Neural cell (in vitro differentiated cells): ENCODE data around the gene UBXN4. TPM values are rescaled to one million over a fixed set of nuclear protein-coding genes. Genes with fewer than 3 reads are reported as not detected.

Source experiments
- H2AFZ ChIP-seq: fragments of 200-600, 300-800 bp; sonication (generic), shearing (Covaris generic); 2 replicates; pipeline ENCODE4 v1.6.0; 2014; ENCODE audit warnings: low read depth, mild to moderate bottlenecking, antibody characterized with exemption, low read length, moderate library complexity
- H3F3A ChIP-seq: fragments of 200-600 bp; shearing (Covaris generic); 2 replicates; pipeline ENCODE4 v1.6.1; 2016; ENCODE audit warnings: mild to moderate bottlenecking, moderate library complexity, mixed read lengths, antibody characterized with exemption, low read length; ENCODE audit not compliant: insufficient read depth, poor library complexity, severe bottlenecking
- H3K27ac ChIP-seq: fragments of 200-600, 300-800 bp; sonication (generic), shearing (Covaris generic); 2 replicates; pipeline ENCODE4 v1.5.1; 2014; ENCODE audit warnings: mild to moderate bottlenecking, low read length, moderate library complexity
- H3K27me3 ChIP-seq: fragments of 300-800, 200-600 bp; sonication (generic), shearing (Covaris generic); 2 replicates; pipeline ENCODE4 v1.6.0; 2014; ENCODE audit warnings: mild to moderate bottlenecking, low read depth, low read length, moderate library complexity; ENCODE audit not compliant: insufficient read depth
- H3K36me3 ChIP-seq: fragments of 300-800, 200-600 bp; sonication (generic), shearing (Covaris generic); 2 replicates; pipeline ENCODE4 v1.5.1; 2014; ENCODE audit warnings: mild to moderate bottlenecking, antibody characterized with exemption, low read length, moderate library complexity; ENCODE audit not compliant: insufficient read depth
- H3K4me2 ChIP-seq: fragments of 300-800, 200-600 bp; sonication (generic), shearing (Covaris generic); 2 replicates; pipeline ENCODE4 v1.6.0; 2014; ENCODE audit warnings: mild to moderate bottlenecking, low read length
- H3K4me3 ChIP-seq: fragments of 300-800, 200-600 bp; sonication (generic), shearing (Covaris generic); 2 replicates; pipeline ENCODE4 v1.5.1; 2014; ENCODE audit warnings: mild to moderate bottlenecking, low read length, moderate library complexity
- H3K79me2 ChIP-seq: fragments of 200-600 bp; shearing (Covaris generic); replicated peaks from 2 replicates; pipeline ENCODE4 v1.6.0; 2014; ENCODE audit warnings: mild to moderate bottlenecking, low read length, moderate library complexity; ENCODE audit not compliant: insufficient read depth
- H3K9ac ChIP-seq: fragments of 300-800, 200-600 bp; sonication (generic), shearing (Covaris generic); 2 replicates; pipeline ENCODE4 v1.6.1; 2016; ENCODE audit warnings: mild to moderate bottlenecking, low read length, mixed read lengths
- H3K9me2 ChIP-seq: fragments of 200-600 bp; shearing (Covaris generic); 2 replicates; pipeline ENCODE4 v1.6.1; 2016; ENCODE audit warnings: mild to moderate bottlenecking, low read length, mixed read lengths; ENCODE audit not compliant: insufficient read depth
- H3K9me3 ChIP-seq: fragments of 200-600, 300-800 bp; sonication (generic), shearing (Covaris generic); 2 replicates; pipeline ENCODE4 v1.6.1; 2016; ENCODE audit warnings: mild to moderate bottlenecking, mixed run types, low read length, moderate library complexity, mixed read lengths
- H4K20me1 ChIP-seq: fragments of 200-600 bp; shearing (Covaris generic); 2 replicates; pipeline ENCODE4 v1.6.1; 2016; ENCODE audit warnings: mild to moderate bottlenecking, mixed run types; ENCODE audit not compliant: insufficient read depth
- CTCF ChIP-seq: fragments of 450-650 bp; IDR thresholded peaks from 2 replicates; pipeline ENCODE4 v1.5.1; 2014; ENCODE audit warnings: antibody characterized with exemption, mild to moderate bottlenecking, moderate library complexity; ENCODE audit not compliant: poor library complexity, severe bottlenecking
- EP300 ChIP-seq: fragments of 450-650 bp; conservative IDR thresholded peaks from 2 replicates; pipeline ENCODE4 v1.6.1; 2014; ENCODE audit warnings: antibody characterized with exemption, mild to moderate bottlenecking, moderate library complexity; ENCODE audit not compliant: poor library complexity, severe bottlenecking
- EZH2 ChIP-seq: fragments of 200-600, 300-800 bp; shearing (Covaris generic), sonication (generic); IDR thresholded peaks from 2 replicates; pipeline ENCODE4 v1.6.1; 2014; ENCODE audit warnings: antibody characterized with exemption, low read length, borderline replicate concordance, mild to moderate bottlenecking; ENCODE audit not compliant: insufficient read depth, poor library complexity, severe bottlenecking
- MXI1 ChIP-seq: fragments of 450-650 bp; conservative IDR thresholded peaks from 2 replicates; pipeline ENCODE4 v1.6.1; 2014; ENCODE audit warnings: antibody characterized with exemption, mild to moderate bottlenecking; ENCODE audit not compliant: poor library complexity, severe bottlenecking
- POLR2AphosphoS5 ChIP-seq: IDR thresholded peaks from 2 replicates; pipeline ENCODE4 v1.6.1; 2012
- RAD21 ChIP-seq: fragments of 450-650 bp; conservative IDR thresholded peaks from 2 replicates; pipeline ENCODE4 v1.6.1; 2014; ENCODE audit warnings: antibody characterized with exemption, mild to moderate bottlenecking, moderate library complexity
- REST ChIP-seq: IDR thresholded peaks from 2 replicates; pipeline ENCODE4 v1.6.1; 2012; ENCODE audit warnings: borderline replicate concordance
- SMC3 ChIP-seq: fragments of 450-650 bp; conservative IDR thresholded peaks from 2 replicates; pipeline ENCODE4 v1.6.1; 2014; ENCODE audit warnings: antibody characterized with exemption, mild to moderate bottlenecking, moderate library complexity; ENCODE audit not compliant: poor library complexity
- TAF1 ChIP-seq: IDR thresholded peaks from 2 replicates; pipeline ENCODE4 v1.6.1; 2012; ENCODE audit warnings: low read depth
- polyA plus RNA-seq: library from polyadenylated mRNA; depleted of rRNA; stranded (reverse); fragments of >200 nt; gene quantifications from 2 replicates; pipeline ENCODE4 v1.2.3, GENCODE V29; 2014

The UBXN4 gene
- polyA plus RNA-seq, 1 donor from 2014 or later: 158 TPM

- Histone ChIP-seq H3K27me3 (no peaks in the 10 kb centered on the region), H3F3A (no peaks in the 10 kb centered on the region)
- TF ChIP-seq EP300 (no peak), POLR2AphosphoS5 (no peak), RAD21 (no peak), TAF1 (no peak), SMC3 (no peak), REST (no peak), CTCF (no peak), MXI1 (no peak), EZH2 (no peak)
These were observed 55.0 kb downstream of the UBXN4 start for GRCh38 chr2:135796606-135797005.

GRCh38 chr2:135797497-135798274 lies 56.0 kb downstream of the UBXN4 start:
- no peak overlapping the region for H3K4me2 ChIP-seq
- no peaks in the 10 kb centered on the region for H3K36me3 ChIP-seq
- H3K9me2 ChIP-seq: no peaks in the 10 kb centered on the region
- H3K9me3 ChIP-seq: peaks cover 5% of the 10 kb centered on the region
- no peak overlapping the region for H3K27ac ChIP-seq
- no peaks in the 10 kb centered on the region for H3F3A ChIP-seq
- TF ChIP-seq EZH2 (no peak), RAD21 (peak; percentile 60), EP300 (no peak), SMC3 (peak; percentile 70), MXI1 (peak; percentile 12), REST (no peak), CTCF (peak; percentile 81)
- no peak overlapping the region for H3K9ac ChIP-seq
- H3K27me3 ChIP-seq: no peaks in the 10 kb centered on the region
- H4K20me1 ChIP-seq: no peaks in the 10 kb centered on the region
- H2AFZ ChIP-seq: no peak overlapping the region
- H3K4me3 ChIP-seq: no peak overlapping the region
- H3K79me2 ChIP-seq: no peaks in the 10 kb centered on the region

More at GRCh38 chr2:135796606-135797005, 55.0 kb downstream of the UBXN4 start:
- Histone ChIP-seq H3K9ac (no peak overlapping the region), H3K9me2 (no peaks in the 10 kb centered on the region), H3K79me2 (no peaks in the 10 kb centered on the region), H3K36me3 (no peaks in the 10 kb centered on the region), H3K4me3 (no peak overlapping the region), H3K9me3 (peaks cover 5% of the 10 kb centered on the region), H3K4me2 (no peak overlapping the region), H2AFZ (no peak overlapping the region), H3K27ac (no peak overlapping the region), H4K20me1 (no peaks in the 10 kb centered on the region)
